Measurements from ENCODE around the gene CNST.
"Not testable (repeated sequence)": the region's sequence is repeated elsewhere in the genome, so short reads cannot be mapped to it uniquely, and the experiment has no call there.

Gene CNST

DNA sequence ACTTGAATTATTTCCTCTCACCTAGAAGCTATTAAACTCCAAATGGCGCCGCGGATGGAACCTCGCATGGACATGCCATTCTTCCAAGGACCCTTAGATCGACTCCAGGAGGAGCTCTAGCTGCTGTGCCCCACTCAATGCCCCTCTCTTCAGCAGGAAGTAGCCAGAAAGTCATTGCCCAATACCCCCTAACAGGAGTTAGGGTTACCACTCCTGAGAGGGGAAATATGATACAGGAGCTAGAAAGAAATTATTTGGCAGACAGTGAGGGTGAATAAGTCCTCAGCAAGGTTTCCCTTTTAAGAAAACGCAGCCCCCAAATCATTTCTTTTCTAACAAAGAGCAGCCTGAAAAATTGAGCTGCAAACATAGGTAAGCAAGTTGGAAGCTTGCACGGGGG lies 28.8 kb upstream of the CNST start:
- ATAC-seq (replicated peaks) (no peak), DNase-seq (no peak)
- Mint-ChIP-seq H3K36me3 (peaks cover 23 to 25% of the 10 kb centered on the region in 2 donors), H3K27me3 (no peaks in the 10 kb centered on the region), H3K27ac (no peak overlapping the region), H3K4me3 (no peak overlapping the region), H3K9me3 (no peaks in the 10 kb centered on the region), H3K4me1 (no peaks in the 10 kb centered on the region)

DNA sequence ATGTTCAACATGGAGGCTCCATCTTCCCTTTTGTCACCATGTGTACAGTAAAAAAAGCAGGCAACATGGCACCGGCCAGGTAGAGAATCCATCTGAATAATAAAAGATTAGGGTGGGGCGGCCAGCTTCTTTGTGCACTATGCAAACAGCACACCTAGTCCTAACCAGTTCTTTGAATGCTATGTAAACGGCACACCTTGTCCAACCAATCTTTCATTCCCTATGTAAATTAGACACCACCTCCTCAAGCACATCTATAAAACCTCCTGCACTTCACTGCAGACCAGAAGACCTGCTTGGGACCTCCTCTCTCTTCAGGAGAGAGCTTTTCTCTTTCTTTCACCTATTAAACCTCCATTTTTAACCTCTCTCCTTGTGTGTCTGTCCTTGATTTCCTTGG lies 28.4 kb upstream of the CNST start:
- no peaks in the 10 kb centered on the region for H3K9me3 Mint-ChIP-seq
- no peaks in the 10 kb centered on the region for H3K27me3 Mint-ChIP-seq
- H3K4me3 Mint-ChIP-seq: no peak overlapping the region
- H3K4me1 Mint-ChIP-seq: no peaks in the 10 kb centered on the region
- H3K27ac Mint-ChIP-seq: no peak overlapping the region
- ATAC-seq (replicated peaks) (no peak), DNase-seq (no peak)
- H3K36me3 Mint-ChIP-seq: peaks cover 23 to 27% of the 10 kb centered on the region in 2 donors

GRCh38 chr1:246540738-246541491 lies 25.3 kb upstream of the CNST start:
- no peaks in the 10 kb centered on the region for H3K4me1 Mint-ChIP-seq
- DNase-seq: no peak
- no peaks in the 10 kb centered on the region for H3K27me3 Mint-ChIP-seq
- H3K27ac Mint-ChIP-seq: no peak overlapping the region
- ATAC-seq (replicated peaks): no peak
- no peak overlapping the region for H3K4me3 Mint-ChIP-seq
- H3K9me3 Mint-ChIP-seq: no peaks in the 10 kb centered on the region
- H3K36me3 Mint-ChIP-seq: peaks cover 36 to 37% of the 10 kb centered on the region in 2 donors

DNA sequence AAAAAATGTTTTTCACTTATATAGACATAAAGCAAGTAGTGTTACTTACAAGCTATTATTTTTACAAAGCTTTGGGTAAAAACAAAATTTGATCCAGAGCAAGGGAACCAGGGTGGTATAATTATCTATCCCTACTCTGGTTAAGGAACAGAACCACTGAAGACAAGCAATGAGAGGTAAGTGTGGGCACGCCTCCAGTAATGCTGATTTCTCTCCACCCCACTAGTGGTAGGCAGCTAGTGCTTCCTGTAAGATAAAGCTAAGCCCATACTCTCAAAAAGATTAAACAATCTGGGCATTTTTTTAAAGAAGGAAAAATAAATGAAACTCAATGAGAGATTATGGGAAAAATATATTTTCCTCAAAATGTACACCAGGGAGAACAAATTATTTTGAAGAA lies 22.3 kb upstream of the CNST start:
- Mint-ChIP-seq H3K36me3 (peaks cover 25 to 35% of the 10 kb centered on the region in 2 donors), H3K4me1 (no peaks in the 10 kb centered on the region), H3K9me3 (no peaks in the 10 kb centered on the region), H3K27ac (no peak overlapping the region), H3K4me3 (no peak overlapping the region), H3K27me3 (no peaks in the 10 kb centered on the region)
- no peak for DNase-seq
- ATAC-seq (replicated peaks): no peak

GRCh38 chr1:246549665-246550064 lies 16.6 kb upstream of the CNST start:
- DNase-seq: no peak
- peaks cover 0 to 2% of the 10 kb centered on the region in 2 donors for H3K4me1 Mint-ChIP-seq
- peaks cover 22 to 46% of the 10 kb centered on the region in 2 donors for H3K36me3 Mint-ChIP-seq
- no peak overlapping the region for H3K27ac Mint-ChIP-seq
- H3K27me3 Mint-ChIP-seq: no peaks in the 10 kb centered on the region
- H3K4me3 Mint-ChIP-seq: no peak overlapping the region
- no peak for ATAC-seq (replicated peaks)
- no peaks in the 10 kb centered on the region for H3K9me3 Mint-ChIP-seq

DNA sequence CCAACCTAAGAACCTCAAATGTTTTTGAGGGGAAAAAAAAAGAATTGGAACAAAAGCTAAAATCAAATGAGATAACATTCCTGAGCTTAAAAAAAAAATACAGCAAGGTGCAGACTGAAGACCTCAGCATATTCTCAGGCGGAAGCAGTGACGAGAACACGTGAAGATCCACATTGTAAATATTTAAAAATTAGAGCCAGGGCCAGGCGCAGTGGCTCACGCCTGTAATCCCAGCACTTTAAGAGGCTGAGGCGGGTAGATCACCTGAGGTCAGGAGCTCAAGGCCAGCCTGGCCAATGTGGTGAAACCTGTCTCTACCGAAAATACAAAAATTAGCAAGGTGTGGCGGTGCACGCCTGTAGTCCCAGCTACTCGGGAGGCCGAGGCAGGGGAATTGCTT lies 15.9 kb upstream of the CNST start:
- ATAC-seq (replicated peaks): no peak
- DNase-seq: no peak
- peaks cover 26 to 47% of the 10 kb centered on the region in 2 donors for H3K36me3 Mint-ChIP-seq
- H3K4me3 Mint-ChIP-seq: no peak overlapping the region
- no peak overlapping the region for H3K27ac Mint-ChIP-seq
- H3K9me3 Mint-ChIP-seq: no peaks in the 10 kb centered on the region
- peaks cover 0 to 2% of the 10 kb centered on the region in 2 donors for H3K4me1 Mint-ChIP-seq
- H3K27me3 Mint-ChIP-seq: no peaks in the 10 kb centered on the region

GRCh38 chr1:246552110-246552509 lies 14.1 kb upstream of the CNST start:
- no peaks in the 10 kb centered on the region for H3K27me3 Mint-ChIP-seq
- H3K36me3 Mint-ChIP-seq: peaks cover 30 to 48% of the 10 kb centered on the region in 2 donors
- no peak for DNase-seq
- H3K4me3 Mint-ChIP-seq: no peak overlapping the region
- H3K9me3 Mint-ChIP-seq: no peaks in the 10 kb centered on the region
- H3K4me1 Mint-ChIP-seq: peaks cover 0 to 2% of the 10 kb centered on the region in 2 donors
- no peak for ATAC-seq (replicated peaks)
- no peak overlapping the region for H3K27ac Mint-ChIP-seq

DNA sequence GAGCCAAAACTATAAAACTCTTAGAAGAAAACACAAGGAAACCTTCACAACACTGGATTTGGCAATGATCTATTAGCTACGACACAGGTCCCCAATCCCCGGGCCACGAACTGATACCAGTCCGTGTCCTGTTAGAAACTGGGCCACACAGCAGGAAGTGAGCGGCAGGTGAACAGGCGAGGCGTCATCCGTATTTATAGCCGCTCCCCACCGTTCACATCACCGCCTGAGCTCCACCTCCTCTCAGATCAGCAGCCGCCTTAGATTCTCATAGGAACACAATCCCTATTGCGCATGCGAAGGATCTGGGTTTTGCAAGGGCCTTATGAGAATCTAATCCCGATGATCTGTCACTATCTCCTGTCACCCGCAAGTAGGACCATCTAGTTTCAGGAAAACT lies 12.1 kb upstream of the CNST start:
- ATAC-seq (replicated peaks): no peak
- H3K9me3 Mint-ChIP-seq: no peaks in the 10 kb centered on the region
- peaks cover 0 to 2% of the 10 kb centered on the region in 2 donors for H3K4me1 Mint-ChIP-seq

DNA sequence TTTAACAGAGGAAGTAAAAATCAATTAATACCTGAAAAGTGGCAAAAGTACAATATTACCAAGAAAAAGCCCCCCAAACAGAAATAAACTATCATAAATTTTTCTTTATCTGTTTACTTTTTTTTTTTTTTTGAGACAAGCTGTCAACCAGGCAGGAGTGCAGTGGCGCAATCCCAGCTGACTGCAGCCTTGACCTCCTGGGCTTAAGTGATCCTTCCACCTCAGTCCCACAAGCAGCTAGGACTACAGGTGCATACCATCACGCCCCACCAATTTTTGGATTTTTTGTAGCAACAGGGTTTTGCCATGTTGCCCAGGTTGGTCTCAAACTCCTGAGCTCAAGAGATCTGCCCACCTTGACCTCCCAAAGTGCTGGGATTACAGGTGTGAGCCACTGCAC lies 8.2 kb upstream of the CNST start:
- no peaks in the 10 kb centered on the region for H3K9me3 Mint-ChIP-seq
- no peak overlapping the region for H3K4me3 Mint-ChIP-seq
- ATAC-seq (replicated peaks) (no peak), DNase-seq (no peak)
- H3K27ac Mint-ChIP-seq: no peak overlapping the region
- H3K4me1 Mint-ChIP-seq: peaks cover 0 to 3% of the 10 kb centered on the region in 2 donors
- peaks cover 22 to 43% of the 10 kb centered on the region in 2 donors for H3K36me3 Mint-ChIP-seq
- H3K27me3 Mint-ChIP-seq: no peaks in the 10 kb centered on the region

More for the DNA sequence above, 12.1 kb upstream of the CNST start:
- Mint-ChIP-seq H3K27me3 (no peaks in the 10 kb centered on the region), H3K4me3 (no peak overlapping the region), H3K27ac (no peak overlapping the region), H3K36me3 (peaks cover 30 to 51% of the 10 kb centered on the region in 2 donors)
- no peak for DNase-seq

DNA sequence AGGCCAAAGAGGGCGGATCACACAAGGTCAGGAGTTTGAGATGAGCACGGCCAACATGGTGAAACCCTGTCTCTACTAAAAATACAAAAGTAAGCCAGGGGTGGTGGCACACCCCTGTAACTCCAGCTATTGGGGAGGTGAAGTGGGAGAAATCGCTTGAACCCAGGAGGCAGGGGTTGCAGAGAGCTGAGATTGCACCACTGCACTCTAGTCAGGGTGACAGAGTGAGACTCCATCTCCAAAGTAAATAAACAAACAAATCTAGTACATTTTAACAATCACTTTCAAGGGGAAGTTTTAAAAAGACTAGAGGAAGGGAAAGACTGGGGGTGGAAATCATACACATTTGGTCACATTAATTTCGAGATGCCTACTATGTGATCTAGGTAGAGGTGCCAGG lies 6.9 kb upstream of the CNST start:
- H3K27ac Mint-ChIP-seq: peak overlapping the region; percentile 59
- no peaks in the 10 kb centered on the region for H3K27me3 Mint-ChIP-seq
- no peaks in the 10 kb centered on the region for H3K9me3 Mint-ChIP-seq
- peaks cover 0 to 3% of the 10 kb centered on the region in 2 donors for H3K4me1 Mint-ChIP-seq
- no peak for DNase-seq
- H3K36me3 Mint-ChIP-seq: peaks cover 20 to 32% of the 10 kb centered on the region in 2 donors
- no peak for ATAC-seq (replicated peaks)
- no peak overlapping the region for H3K4me3 Mint-ChIP-seq

GRCh38 chr1:246560833-246561232 lies 5.4 kb upstream of the CNST start:
- ATAC-seq (replicated peaks); DNase-seq; H3K9me3 Mint-ChIP-seq; H3K4me1 Mint-ChIP-seq; H3K27ac Mint-ChIP-seq; H3K27me3 Mint-ChIP-seq; H3K4me3 Mint-ChIP-seq: not testable (repeated sequence)
- peaks cover 13 to 29% of the 10 kb centered on the region in 2 donors for H3K36me3 Mint-ChIP-seq

- peak overlapping the region; percentile 98 to 99 for H3K4me3 Mint-ChIP-seq
- no peaks in the 10 kb centered on the region for H3K9me3 Mint-ChIP-seq
- H3K27me3 Mint-ChIP-seq: no peaks in the 10 kb centered on the region
- peak overlapping the region; percentile 99 for H3K27ac Mint-ChIP-seq
- H3K36me3 Mint-ChIP-seq: peaks cover 9 to 20% of the 10 kb centered on the region in 2 donors
- no peak for DNase-seq
- H3K4me1 Mint-ChIP-seq: peaks cover 13 to 27% of the 10 kb centered on the region in 2 donors
- no peak for ATAC-seq (replicated peaks)
These were observed 1.2 kb upstream of the CNST start for GRCh38 chr1:246564839-246565750.

GRCh38 chr1:246565751-246566127 lies 517 bp upstream of the CNST start:
- peaks cover 15 to 32% of the 10 kb centered on the region in 2 donors for H3K4me1 Mint-ChIP-seq
- DNase-seq: no peak
- no peaks in the 10 kb centered on the region for H3K9me3 Mint-ChIP-seq
- no peaks in the 10 kb centered on the region for H3K27me3 Mint-ChIP-seq
- no peak for ATAC-seq (replicated peaks)
- peak overlapping the region; percentile 99 for H3K27ac Mint-ChIP-seq
- peak overlapping the region; percentile 98 to 99 for H3K4me3 Mint-ChIP-seq
- H3K36me3 Mint-ChIP-seq: peaks cover 11 to 20% of the 10 kb centered on the region in 2 donors

- Mint-ChIP-seq H3K4me1 (peaks cover 15 to 37% of the 10 kb centered on the region in 2 donors), H3K36me3 (peaks cover 11 to 24% of the 10 kb centered on the region in 2 donors), H3K27ac (peak overlapping the region; percentile 99), H3K27me3 (no peaks in the 10 kb centered on the region), H3K4me3 (peak overlapping the region; percentile 98 to 99), H3K9me3 (no peaks in the 10 kb centered on the region)
- DNase-seq (no peak), ATAC-seq (replicated peaks) (peak; percentile 39 to 40)
These were observed 773 bp downstream of the CNST start for GRCh38 chr1:246566813-246567645.

Data from stimulated activated naive B cell treated with anti-CD40 and anti-IgM and Interleukin-4, amounts not matched to agents 10 μg/mL and 1 μg/mL and 100 μg/mL, for 72 hours (primary cell).